OCI-LY7 (cell line): ENCODE results near the gene CHN1. TPM values are rescaled to one million over a fixed set of nuclear protein-coding genes. Genes with fewer than 3 reads are reported as not detected.

Experiments
- BruUV-seq: library from RNA; stranded (reverse); fragments of 400-500 nt; replicated peaks from 2 replicates; lab custom pipeline; 2021; lab: Mats Ljungman, UMichigan
- CTCF ChIA-PET: fragments of 300-600 bp; sonication (Branson Sonifier 250); formaldehyde crosslinking; loops from one replicate; lab custom pipeline; 2022; ENCODE audit warnings: antibody characterized with exemption; ENCODE audit not compliant: unreplicated experiment; lab: Charles Lee
- POLR2A ChIA-PET: fragments of 300-600 bp; sonication (Branson Sonifier 250); formaldehyde crosslinking; loops from one replicate; lab custom pipeline; 2022; ENCODE audit warnings: antibody characterized with exemption; lab: Charles Lee
- DNase-seq: peaks from one replicate; pipeline ENCODE4 v3.0.0-alpha.2; 2015; ENCODE audit warnings: low spot score
- H2AFZ ChIP-seq: fragments of 200-600 bp; sonication (generic), shearing (Covaris generic); 2 replicates; pipeline ENCODE4 v1.6.1; 2014; ENCODE audit warnings: mild to moderate bottlenecking, antibody characterized with exemption, low read length, moderate library complexity
- H3K27ac ChIP-seq: fragments of 200-600 bp; sonication (generic); 2 replicates; pipeline ENCODE4 v1.5.1; 2014; ENCODE audit warnings: mixed run types, low read depth, mild to moderate bottlenecking, moderate library complexity, low read length, inconsistent platforms; ENCODE audit not compliant: poor library complexity, severe bottlenecking
- H3K36me3 ChIP-seq: fragments of 200-600 bp; sonication (generic); 2 replicates; pipeline ENCODE4 v1.6.1; 2014; ENCODE audit warnings: mild to moderate bottlenecking, antibody characterized with exemption, low read length, moderate library complexity, mixed read lengths; ENCODE audit not compliant: insufficient read depth
- H3K4me1 ChIP-seq: fragments of 200-600 bp; sonication (generic); 2 replicates; pipeline ENCODE4 v1.5.1; 2014; ENCODE audit warnings: mild to moderate bottlenecking, low read length; ENCODE audit not compliant: insufficient read depth, poor library complexity, severe bottlenecking
- H3K4me2 ChIP-seq: fragments of 200-600 bp; sonication (generic); 2 replicates; pipeline ENCODE4 v1.6.1; 2014; ENCODE audit warnings: mild to moderate bottlenecking, low read length
- H3K4me3 ChIP-seq: fragments of 200-600 bp; sonication (generic); 2 replicates; pipeline ENCODE4 v1.5.1; 2014; ENCODE audit warnings: mild to moderate bottlenecking, low read depth, low read length; ENCODE audit not compliant: poor library complexity, severe bottlenecking
- H3K79me2 ChIP-seq: fragments of 200-600 bp; sonication (generic); 2 replicates; pipeline ENCODE4 v1.6.1; 2016; ENCODE audit warnings: low read depth, mild to moderate bottlenecking, low read length, moderate library complexity, mixed read lengths; ENCODE audit not compliant: insufficient read depth
- H3K9me2 ChIP-seq: fragments of 200-600 bp; sonication (generic); 2 replicates; pipeline ENCODE4 v1.6.1; 2016; ENCODE audit warnings: mild to moderate bottlenecking, low read length, mixed read lengths; ENCODE audit not compliant: insufficient read depth
- H3K9me3 ChIP-seq: fragments of 200-600 bp; sonication (generic); 2 replicates; pipeline ENCODE4 v1.6.1; 2014; ENCODE audit warnings: mild to moderate bottlenecking, mixed run types, low read length, mixed read lengths
- H4K20me1 ChIP-seq: fragments of 200-600 bp; sonication (generic); 2 replicates; pipeline ENCODE4 v1.6.1; 2014; ENCODE audit warnings: mild to moderate bottlenecking, antibody characterized with exemption, low read length, moderate library complexity, mixed read lengths; ENCODE audit not compliant: insufficient read depth
- EZH2phosphoT487 ChIP-seq: fragments of 200-600 bp; sonication (generic); IDR thresholded peaks from 2 replicates; pipeline ENCODE4 v1.6.1; 2018; ENCODE audit warnings: low read depth, borderline replicate concordance, mild to moderate bottlenecking, mixed run types, antibody characterized with exemption, low read length, moderate library complexity, mixed read lengths
- intact Hi-C: fragments of 100-400 bp; cut with micrococcal nuclease; formaldehyde crosslinking; loops from one replicate; pipeline ENCODE4 v1.10.0; 2022; ENCODE audit not compliant: unreplicated experiment
- total RNA-seq, 2 experiments: library from RNA; depleted of rRNA in 1 of 2; stranded (reverse); fragments of >200 nt in 1 of 2; shearing (Covaris generic) in 1 of 2; gene quantifications; 2 replicates each; pipeline ENCODE4 v1.2.3, GENCODE V29; 2014 to 2022
- TF ChIP-seq, protein P1 (sequence below): fragments of 200-600 bp; sonication (generic); conservative IDR thresholded peaks from 2 replicates; pipeline ENCODE4 v1.5.1; 2014; ENCODE audit warnings: mild to moderate bottlenecking, antibody characterized with exemption, low read length, moderate library complexity, mixed read lengths

Gene CHN1
- total RNA-seq, 2 experiments from 2014 or later, result 0.44 TPM; not detected in 1

DNA sequence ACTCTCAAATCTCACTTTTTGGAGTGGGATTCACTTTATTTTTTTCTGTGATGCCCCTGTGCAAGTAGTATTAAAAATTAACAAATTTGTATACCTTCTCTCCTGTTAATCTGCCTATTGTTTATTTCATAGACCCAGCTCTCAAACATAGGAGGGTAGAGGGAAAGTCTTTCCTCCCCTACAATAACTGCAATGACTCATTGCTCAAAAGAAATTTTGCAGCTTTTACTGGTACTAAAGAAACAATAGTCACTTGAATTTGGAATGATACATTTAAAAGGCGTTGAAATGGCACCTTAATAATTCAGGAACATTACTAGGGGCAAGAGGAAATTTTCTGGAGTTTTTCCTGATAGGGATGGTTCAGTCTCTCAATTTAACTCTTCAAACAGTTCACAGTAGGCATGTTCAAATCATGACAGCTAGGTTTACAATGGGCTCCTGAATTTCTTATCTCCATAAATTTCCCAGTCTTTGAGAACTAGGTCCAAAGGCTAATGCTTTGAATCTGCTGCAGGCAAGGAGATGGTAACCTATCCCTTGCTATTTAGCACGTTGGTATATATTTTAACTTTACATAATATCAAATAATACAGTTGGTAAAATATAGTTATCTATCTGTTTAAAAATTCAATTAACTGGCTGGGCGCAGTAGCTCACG is 88.8 kb downstream of the CHN1 start:
- CTCF ChIA-PET, result no interaction called here
- no peak for DNase-seq

DNA sequence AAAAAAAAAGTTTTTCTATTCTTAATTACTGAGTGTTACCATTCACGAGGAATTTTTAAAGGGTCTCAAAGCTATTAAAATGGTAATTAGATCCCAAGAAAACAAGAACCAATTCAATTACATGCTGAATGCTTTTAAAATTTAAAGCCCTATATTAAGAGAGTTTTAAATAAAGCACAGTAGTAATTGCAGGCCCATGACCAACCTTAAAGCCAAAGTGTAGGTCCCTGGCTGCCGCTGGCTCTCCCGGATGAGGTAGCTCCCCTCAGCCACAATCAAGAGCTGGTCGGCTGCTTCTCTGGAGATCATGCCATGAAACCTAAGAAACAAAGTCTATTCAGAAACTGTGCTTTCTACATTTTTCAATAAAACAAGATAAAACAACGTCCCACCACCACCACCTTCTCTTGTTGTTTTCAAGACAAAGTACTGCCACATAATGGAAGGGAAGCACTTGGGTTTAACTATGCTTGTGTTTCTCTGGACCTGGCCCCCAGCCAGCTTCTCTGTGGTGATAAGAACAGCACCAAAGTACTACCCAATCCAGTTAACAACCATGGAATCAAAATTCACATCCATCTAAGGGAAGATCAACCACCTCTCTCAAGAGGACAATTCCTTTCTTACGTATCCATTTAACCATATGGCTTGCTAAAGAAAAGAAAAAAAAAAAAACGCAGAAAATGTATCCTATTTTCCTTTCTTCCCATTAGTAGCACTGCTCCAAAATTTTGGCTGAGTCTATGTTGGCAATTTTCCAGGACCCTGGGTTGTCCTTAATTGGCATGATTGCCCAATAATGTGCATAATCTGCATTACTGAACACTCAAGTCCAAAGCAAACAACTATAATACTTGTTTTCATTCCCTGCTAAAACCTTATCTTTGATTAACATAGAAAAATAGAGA is 90.1 kb downstream of the CHN1 start:
- H3K36me3 ChIP-seq, result no peaks in the 10 kb centered on the region
- H2AFZ ChIP-seq, result no peak overlapping the region
- DNase-seq, result no peak
- H3K27ac ChIP-seq, result no peak overlapping the region
- ChIA-PET POLR2A (no interaction called here), CTCF (no interaction called here)
- no TSS peak for BruUV-seq
- no peaks in the 10 kb centered on the region for H4K20me1 ChIP-seq
- H3K9me3 ChIP-seq, result no peaks in the 10 kb centered on the region
- no peak overlapping the region for H3K4me3 ChIP-seq
- H3K4me2 ChIP-seq, result no peak overlapping the region
- H3K4me1 ChIP-seq, result no peaks in the 10 kb centered on the region
- intact Hi-C loops, result no loop called here
- no peaks in the 10 kb centered on the region for H3K79me2 ChIP-seq
- TF ChIP-seq, protein P1, sequence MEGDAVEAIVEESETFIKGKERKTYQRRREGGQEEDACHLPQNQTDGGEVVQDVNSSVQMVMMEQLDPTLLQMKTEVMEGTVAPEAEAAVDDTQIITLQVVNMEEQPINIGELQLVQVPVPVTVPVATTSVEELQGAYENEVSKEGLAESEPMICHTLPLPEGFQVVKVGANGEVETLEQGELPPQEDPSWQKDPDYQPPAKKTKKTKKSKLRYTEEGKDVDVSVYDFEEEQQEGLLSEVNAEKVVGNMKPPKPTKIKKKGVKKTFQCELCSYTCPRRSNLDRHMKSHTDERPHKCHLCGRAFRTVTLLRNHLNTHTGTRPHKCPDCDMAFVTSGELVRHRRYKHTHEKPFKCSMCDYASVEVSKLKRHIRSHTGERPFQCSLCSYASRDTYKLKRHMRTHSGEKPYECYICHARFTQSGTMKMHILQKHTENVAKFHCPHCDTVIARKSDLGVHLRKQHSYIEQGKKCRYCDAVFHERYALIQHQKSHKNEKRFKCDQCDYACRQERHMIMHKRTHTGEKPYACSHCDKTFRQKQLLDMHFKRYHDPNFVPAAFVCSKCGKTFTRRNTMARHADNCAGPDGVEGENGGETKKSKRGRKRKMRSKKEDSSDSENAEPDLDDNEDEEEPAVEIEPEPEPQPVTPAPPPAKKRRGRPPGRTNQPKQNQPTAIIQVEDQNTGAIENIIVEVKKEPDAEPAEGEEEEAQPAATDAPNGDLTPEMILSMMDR, result no peak
- no peaks in the 10 kb centered on the region for H3K9me2 ChIP-seq

More for the DNA sequence above, 88.8 kb downstream of the CHN1 start:
- Histone ChIP-seq H3K27ac (no peak overlapping the region), H4K20me1 (no peaks in the 10 kb centered on the region), H3K4me2 (no peak overlapping the region), H3K4me1 (no peaks in the 10 kb centered on the region), H2AFZ (no peak overlapping the region), H3K36me3 (no peaks in the 10 kb centered on the region), H3K9me3 (no peaks in the 10 kb centered on the region), H3K79me2 (no peaks in the 10 kb centered on the region), H3K4me3 (no peak overlapping the region), H3K9me2 (no peaks in the 10 kb centered on the region)
- no TSS peak for BruUV-seq
- POLR2A ChIA-PET, result interaction anchor here (0.7 kb wide), 1 partner anchor 9 kb away, joined by 3 read pairs; no protein-coding TSS in a partner anchor
- TF ChIP-seq, protein P1, result no peak
- TF ChIP-seq EZH2phosphoT487, result no peak
- intact Hi-C loops, result no loop called here
